Skeletal muscle satellite cell (primary cell): ENCODE results near the gene ASCL3.

Source experiments
- H3K27me3 ChIP-seq: 2 replicates; pipeline ENCODE4 v1.7.0; 2013; ENCODE audit warnings: low read length; ENCODE audit not compliant: control insufficient read depth, insufficient read depth
- H3K36me3 ChIP-seq: 2 replicates; pipeline ENCODE4 v1.7.0; 2013; ENCODE audit warnings: mild to moderate bottlenecking, control low read depth, low read length; ENCODE audit not compliant: insufficient read depth
- H3K4me1 ChIP-seq: 2 replicates; pipeline ENCODE4 v1.7.0; 2013; ENCODE audit warnings: low read length; ENCODE audit not compliant: control insufficient read depth, insufficient read depth
- H3K4me2 ChIP-seq: 2 replicates; pipeline ENCODE4 v1.7.0; 2013; ENCODE audit warnings: mild to moderate bottlenecking, low read length
- H3K4me3 ChIP-seq: 2 replicates; pipeline ENCODE4 v1.7.0; 2013; ENCODE audit warnings: low read length
- H3K9ac ChIP-seq: 2 replicates; pipeline ENCODE4 v1.7.0; 2013; ENCODE audit warnings: mild to moderate bottlenecking, low read depth, low read length, moderate library complexity
- H3K9me3 ChIP-seq: replicated peaks from 2 replicates; pipeline ENCODE4 v1.7.0; 2013; ENCODE audit warnings: mild to moderate bottlenecking, control low read depth, low read length

The ASCL3 gene

DNA sequence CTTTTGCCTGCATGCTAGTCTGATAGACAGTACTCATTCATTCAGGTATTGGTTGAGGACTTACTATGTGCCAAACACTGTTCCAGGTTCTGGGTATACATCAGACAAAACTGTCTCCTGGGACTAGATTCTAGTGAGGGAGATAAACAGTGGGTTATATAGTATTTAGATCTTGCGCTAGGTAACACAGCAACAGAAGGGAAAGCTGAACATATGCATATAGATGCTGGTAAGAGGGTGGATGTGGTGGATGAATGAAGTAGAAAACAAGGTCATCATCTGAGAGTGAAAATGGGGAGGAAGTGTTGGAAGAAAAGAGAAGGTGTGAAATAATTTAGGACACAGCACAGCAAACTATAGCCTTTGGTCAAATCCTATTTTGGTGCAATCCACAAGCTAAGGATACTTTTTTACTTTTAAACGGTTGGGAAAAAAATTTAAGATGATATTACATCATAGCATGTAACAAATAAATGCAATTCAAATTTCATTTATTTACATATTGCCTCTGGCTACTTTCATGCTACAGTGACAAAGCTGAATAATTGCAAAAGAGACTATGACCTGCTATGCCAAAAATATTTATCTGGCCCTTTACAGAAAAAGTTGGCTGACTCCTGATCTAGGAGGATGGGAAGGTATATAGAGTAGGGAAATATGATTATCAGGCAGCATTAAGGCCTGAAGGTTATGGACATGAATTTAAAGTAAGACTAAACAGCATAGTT, 28.5 kb upstream of the ASCL3 start:
- Histone ChIP-seq H3K4me2 (no peak overlapping the region), H3K36me3 (no peaks in the 10 kb centered on the region), H3K9me3 (no peaks in the 10 kb centered on the region), H3K4me3 (no peak overlapping the region), H3K4me1 (no peaks in the 10 kb centered on the region), H3K9ac (no peak overlapping the region), H3K27me3 (no peaks in the 10 kb centered on the region)

GRCh38 chr11:8967184-8967583, 24.4 kb upstream of the ASCL3 start:
- Histone ChIP-seq H3K27me3 (no peaks in the 10 kb centered on the region), H3K36me3 (no peaks in the 10 kb centered on the region), H3K9ac (no peak overlapping the region), H3K9me3 (no peaks in the 10 kb centered on the region), H3K4me2 (no peak overlapping the region), H3K4me1 (peaks cover 18% of the 10 kb centered on the region), H3K4me3 (no peak overlapping the region)

DNA sequence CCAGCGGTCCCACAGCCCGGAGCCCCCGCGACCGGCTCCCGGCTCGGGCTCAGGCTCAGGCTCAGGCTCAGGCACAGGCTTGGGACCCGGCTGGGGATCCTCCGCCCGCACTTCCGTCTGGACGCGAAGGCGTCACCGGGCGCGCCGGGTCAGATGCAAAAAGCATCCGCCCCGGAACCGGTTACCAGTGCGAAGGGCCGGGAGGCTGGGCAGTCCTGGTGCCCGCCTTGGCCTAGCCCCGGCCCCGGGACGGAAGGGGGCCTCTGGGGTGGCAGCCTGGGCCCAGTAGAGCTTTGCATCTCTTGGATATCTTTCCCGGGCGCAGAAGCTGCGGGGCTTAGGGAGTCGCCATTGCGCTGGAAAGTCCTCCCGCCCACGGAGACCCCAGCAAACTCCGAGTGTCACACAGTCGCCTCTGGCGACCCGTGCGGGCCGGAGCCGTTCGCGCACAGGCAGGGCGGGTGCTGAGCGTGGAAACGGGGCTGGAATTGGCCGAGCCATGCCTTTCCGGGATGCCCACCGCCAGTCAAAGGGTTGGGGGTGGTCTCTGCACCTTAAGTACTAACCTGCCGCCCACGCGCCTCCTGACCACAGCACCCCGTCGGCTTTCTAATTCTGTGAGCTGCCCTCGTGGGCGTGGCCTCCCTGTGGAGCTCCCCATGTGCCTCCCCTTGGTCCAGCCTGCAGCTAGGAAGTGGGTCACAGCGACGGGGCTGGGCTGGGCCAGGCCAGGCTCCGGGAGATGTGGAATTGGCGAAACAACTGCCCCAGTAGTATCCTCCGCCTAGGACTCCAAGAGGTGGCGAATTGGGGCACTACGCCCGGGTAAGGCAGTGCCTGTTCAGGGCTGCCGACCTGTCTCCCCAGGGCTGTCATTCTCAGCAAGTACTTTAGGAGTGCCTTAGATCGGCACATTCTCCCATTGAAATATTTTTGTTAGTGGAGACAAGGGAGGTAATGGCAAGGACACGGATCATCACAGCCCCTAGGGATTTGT, 21.8 kb upstream of the ASCL3 start, which contains the start of gene TMEM9B:
TMEM9B (minus strand) TSS at position 119 of the 997 bp plus-strand sequence. CDS start 129 bp downstream, outside the sequence.
- Histone ChIP-seq H3K4me1 (peaks cover 22% of the 10 kb centered on the region), H3K9me3 (no peaks in the 10 kb centered on the region), H3K4me2 (peak within 1 kb of the TSS; percentile 93), H3K4me3 (peak within 1 kb of the TSS; percentile 99), H3K27me3 (no peaks in the 10 kb centered on the region), H3K9ac (peak within 1 kb of the TSS; percentile 95), H3K36me3 (no peaks in the 10 kb centered on the region)

DNA sequence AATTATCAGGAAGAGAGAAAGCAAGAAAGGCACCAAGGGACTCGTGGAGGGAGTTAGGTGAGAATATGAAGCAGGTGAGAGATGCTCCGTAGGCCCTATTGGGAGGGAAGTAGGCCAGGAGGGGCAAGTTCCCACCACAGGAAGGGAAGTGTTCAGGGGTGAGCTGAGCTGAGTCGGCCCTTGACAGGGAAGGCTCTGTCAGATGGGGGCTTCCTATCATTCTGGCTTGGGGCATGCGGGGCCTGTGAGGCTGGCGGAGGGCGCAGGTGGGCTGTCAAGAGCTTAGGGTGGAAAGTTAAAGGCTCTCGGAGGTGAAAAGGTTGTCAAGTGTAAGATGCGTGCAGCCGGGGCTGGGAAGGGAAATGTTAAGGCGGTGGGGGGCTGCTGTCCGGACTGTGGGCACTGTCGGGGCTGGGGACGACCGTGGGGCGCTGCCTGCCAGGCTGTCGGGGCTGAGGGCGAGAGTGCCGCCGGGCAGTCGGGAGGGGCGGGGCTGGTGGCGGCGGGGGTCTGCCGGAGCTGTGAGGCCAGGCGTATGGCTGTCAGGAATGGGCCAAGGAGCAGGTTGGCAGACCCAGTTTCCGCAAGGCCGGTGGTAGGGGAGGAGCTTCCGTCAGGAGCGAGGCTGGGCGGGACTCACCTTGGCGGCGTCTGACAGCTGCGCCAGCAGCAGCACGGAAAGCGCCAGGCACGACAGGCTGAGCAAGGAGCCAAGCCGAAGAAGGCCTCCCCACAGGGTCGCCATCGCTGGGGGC, 20.9 kb upstream of the ASCL3 start:
- Histone ChIP-seq H3K4me1 (peaks cover 28% of the 10 kb centered on the region), H3K4me2 (peak overlapping the region; percentile 93), H3K9me3 (no peaks in the 10 kb centered on the region), H3K9ac (peak overlapping the region; percentile 95), H3K36me3 (no peaks in the 10 kb centered on the region), H3K4me3 (peak overlapping the region; percentile 99), H3K27me3 (no peaks in the 10 kb centered on the region)

DNA sequence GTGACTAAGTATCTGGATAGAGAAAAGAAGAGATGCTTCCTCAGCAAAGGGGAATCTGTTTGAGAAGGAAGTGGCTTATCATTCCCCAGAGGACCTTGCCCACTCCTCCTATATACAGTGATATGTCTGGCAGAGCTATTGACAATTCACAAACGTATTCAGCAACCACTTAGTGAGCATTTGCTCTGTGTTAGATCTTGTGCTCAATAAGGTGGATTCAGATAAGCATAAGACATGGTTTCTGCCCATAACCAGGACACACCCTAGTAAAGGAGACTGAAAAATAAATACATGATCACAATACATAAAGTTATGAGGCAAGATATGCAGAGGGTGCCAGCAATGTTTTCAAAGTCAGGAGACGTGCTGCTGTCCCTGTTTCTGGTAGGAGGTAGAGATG, 20.0 kb upstream of the ASCL3 start:
- Histone ChIP-seq H3K4me1 (peaks cover 28% of the 10 kb centered on the region), H3K4me3 (peak overlapping the region; percentile 99), H3K4me2 (peak overlapping the region; percentile 93), H3K9ac (peak overlapping the region; percentile 95), H3K9me3 (no peaks in the 10 kb centered on the region), H3K36me3 (no peaks in the 10 kb centered on the region), H3K27me3 (no peaks in the 10 kb centered on the region)

- Histone ChIP-seq H3K9ac (no peak overlapping the region), H3K9me3 (no peaks in the 10 kb centered on the region), H3K27me3 (no peaks in the 10 kb centered on the region), H3K4me3 (no peak overlapping the region), H3K36me3 (no peaks in the 10 kb centered on the region), H3K4me2 (peak overlapping the region; percentile 15), H3K4me1 (peaks cover 28% of the 10 kb centered on the region)
Observed at GRCh38 chr11:8961401-8961800, 18.6 kb upstream of the ASCL3 start.

DNA sequence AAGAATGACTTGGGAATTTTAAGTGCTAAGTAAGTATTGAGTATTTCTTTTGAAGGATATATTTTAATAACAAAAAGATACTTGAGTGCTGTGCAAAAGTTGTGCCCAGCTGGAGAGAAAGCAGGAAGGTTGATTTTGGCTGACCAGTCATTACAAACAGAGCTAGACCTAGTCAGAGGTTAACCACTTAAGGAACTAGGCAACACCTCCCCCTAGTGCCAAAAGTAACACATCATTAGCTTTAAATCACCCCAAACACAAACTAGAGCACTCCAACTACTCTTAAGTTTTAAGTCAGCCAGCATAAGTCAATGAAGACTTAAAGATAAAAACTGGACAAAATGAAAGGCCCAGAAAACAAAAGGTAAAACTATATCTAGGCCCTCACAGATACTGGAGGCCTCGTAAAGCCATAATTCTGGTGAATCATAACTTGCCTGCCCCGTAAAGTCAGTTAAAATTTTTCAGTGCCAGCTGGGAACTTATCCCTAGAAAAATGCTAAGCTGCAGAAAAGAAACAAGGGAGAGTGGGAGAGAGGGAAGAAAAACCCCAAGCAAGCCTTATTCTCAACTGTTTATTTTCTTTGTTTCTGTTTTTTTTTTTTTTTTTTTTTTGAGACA, 16.8 kb upstream of the ASCL3 start:
- Histone ChIP-seq H3K9me3 (no peaks in the 10 kb centered on the region), H3K9ac (peak overlapping the region; percentile 33), H3K36me3 (peaks cover 12% of the 10 kb centered on the region), H3K4me3 (no peak overlapping the region), H3K4me1 (peaks cover 20% of the 10 kb centered on the region), H3K4me2 (peak overlapping the region; percentile 55), H3K27me3 (no peaks in the 10 kb centered on the region)

- no peak overlapping the region for H3K4me3 ChIP-seq
- H3K27me3 ChIP-seq = no peaks in the 10 kb centered on the region
- no peak overlapping the region for H3K4me2 ChIP-seq
- no peaks in the 10 kb centered on the region for H3K9me3 ChIP-seq
- no peak overlapping the region for H3K9ac ChIP-seq
- peaks cover 24% of the 10 kb centered on the region for H3K36me3 ChIP-seq
- H3K4me1 ChIP-seq = peaks cover 10% of the 10 kb centered on the region
Observed at GRCh38 chr11:8956860-8957259, 14.0 kb upstream of the ASCL3 start.

GRCh38 chr11:8948886-8949285, 6.1 kb upstream of the ASCL3 start:
- H3K4me2 ChIP-seq = no peak overlapping the region
- no peak overlapping the region for H3K9ac ChIP-seq
- H3K4me1 ChIP-seq = no peaks in the 10 kb centered on the region
- H3K27me3 ChIP-seq = no peaks in the 10 kb centered on the region
- H3K4me3 ChIP-seq = no peak overlapping the region
- H3K9me3 ChIP-seq = no peaks in the 10 kb centered on the region
- peaks cover 41% of the 10 kb centered on the region for H3K36me3 ChIP-seq

DNA sequence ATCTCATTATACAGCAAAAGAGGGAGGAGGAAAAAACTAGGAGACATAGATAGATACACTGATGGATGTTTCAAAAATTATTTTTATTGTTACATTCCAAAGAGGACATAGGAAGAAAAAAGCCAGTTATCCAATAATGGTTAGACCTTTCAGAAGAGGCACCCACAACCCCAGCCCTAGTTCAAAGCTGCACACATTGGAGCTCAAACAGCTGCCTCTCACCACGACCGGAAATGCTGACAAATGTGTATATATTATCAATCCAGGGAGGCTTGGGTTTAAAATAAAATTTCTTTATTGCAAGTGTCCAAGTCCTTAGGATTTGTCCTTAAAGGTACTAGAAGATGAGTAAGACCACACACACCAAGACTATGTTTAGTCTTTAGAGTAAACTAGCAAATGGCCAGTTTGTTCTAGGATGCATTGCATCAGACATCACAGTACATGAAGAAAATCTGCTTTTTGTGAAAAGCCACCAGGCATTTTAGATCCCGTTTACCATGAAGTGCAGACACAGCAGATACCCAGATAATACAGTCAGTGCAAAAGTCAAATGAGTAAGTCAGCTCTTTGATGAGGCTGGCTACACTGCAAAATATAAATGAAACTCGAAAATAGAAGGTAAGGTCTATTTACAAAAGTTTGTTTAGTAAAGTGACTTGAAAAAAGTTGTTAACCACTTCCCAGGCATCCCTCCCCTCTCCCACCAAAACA, 4.6 kb upstream of the ASCL3 start:
- Histone ChIP-seq H3K36me3 (peaks cover 33% of the 10 kb centered on the region), H3K4me3 (no peak overlapping the region), H3K9me3 (no peaks in the 10 kb centered on the region), H3K4me1 (no peaks in the 10 kb centered on the region), H3K4me2 (no peak overlapping the region), H3K9ac (no peak overlapping the region), H3K27me3 (no peaks in the 10 kb centered on the region)
